Activated CD4-positive, alpha-beta T cell treated with anti-CD3 and anti-CD28 coated beads, Interleukin-10, Interleukin-2, amounts not matched to agents 100 ng/mL and 50 ng/mL, durations not matched to agents 16 hours and 8 hours (primary cell): ENCODE results near the gene GON4L.
"Not testable (repeated sequence)": the region's sequence is repeated elsewhere in the genome, so short reads cannot be mapped to it uniquely, and the experiment has no call there.

ENCODE experiments used
- DNase-seq: peaks from one replicate; pipeline ENCODE4 v3.0.0-alpha.2; 2020

Gene GON4L

GRCh38 chr1:155816351-155816750, 40.7 kb downstream of the GON4L start:
- DNase-seq, result no peak

- no peak for DNase-seq
Measured at GRCh38 chr1:155813672-155814071, 43.3 kb downstream of the GON4L start.

GRCh38 chr1:155812878-155813277, 44.1 kb downstream of the GON4L start:
- no peak for DNase-seq

- no peak for DNase-seq
Measured at GRCh38 chr1:155809088-155809487, 47.9 kb downstream of the GON4L start.

GRCh38 chr1:155801149-155801548, 55.9 kb downstream of the GON4L start:
- no peak for DNase-seq

GRCh38 chr1:155795618-155796017, 61.4 kb downstream of the GON4L start:
- DNase-seq, result not testable (repeated sequence)

GRCh38 chr1:155794605-155795245, 62.3 kb downstream of the GON4L start:
- no peak for DNase-seq

GRCh38 chr1:155793213-155793612, 63.8 kb downstream of the GON4L start:
- DNase-seq, result no peak

- DNase-seq, result no peak
Measured at GRCh38 chr1:155777582-155777981, 79.4 kb downstream of the GON4L start.

- DNase-seq, result peak; percentile 32
Measured at GRCh38 chr1:155776414-155776813, 80.6 kb downstream of the GON4L start.

GRCh38 chr1:155773221-155773620, 83.8 kb downstream of the GON4L start:
- no peak for DNase-seq

- no peak for DNase-seq
Measured at GRCh38 chr1:155769257-155769656, 87.8 kb downstream of the GON4L start.

GRCh38 chr1:155767399-155767989, 89.5 kb downstream of the GON4L start:
- not testable (repeated sequence) for DNase-seq

GRCh38 chr1:155763989-155764388, 93.0 kb downstream of the GON4L start:
- not testable (repeated sequence) for DNase-seq

GRCh38 chr1:155763090-155763815, 93.8 kb downstream of the GON4L start:
- not testable (repeated sequence) for DNase-seq

- no peak for DNase-seq
Measured at GRCh38 chr1:155761736-155762405, 95.1 kb downstream of the GON4L start.

GRCh38 chr1:155760751-155761475, 96.1 kb downstream of the GON4L start:
- no peak for DNase-seq

GRCh38 chr1:155759966-155760630, 96.9 kb downstream of the GON4L start:
- no peak for DNase-seq

GRCh38 chr1:155759017-155759416, 98.0 kb downstream of the GON4L start:
- not testable (repeated sequence) for DNase-seq

- DNase-seq, result not testable (repeated sequence)
Measured at GRCh38 chr1:155748141-155748540, 108.9 kb downstream of the GON4L start.

- DNase-seq, result not testable (repeated sequence)
Measured at GRCh38 chr1:155747586-155747985, 109.4 kb downstream of the GON4L start.
